Coronary artery (tissue), 2 donors: ENCODE measurements around the gene SEPTIN1.

Source experiments
- DNase-seq: peaks from one replicate; pipeline ENCODE4 v3.0.0-alpha.2; 2017; ENCODE audit warnings: low spot score
- H3K27ac ChIP-seq, 2 donors: fragments of 200-600 bp; sonication (generic); one replicate each; pipeline ENCODE4 v1.5.1; 2016 to 2019
- H3K4me3 ChIP-seq: fragments of 200-600 bp; sonication (generic); 2 replicates; pipeline ENCODE4 v1.5.1; 2016; ENCODE audit warnings: mild to moderate bottlenecking, moderate library complexity
- CTCF ChIP-seq: fragments of 200-600 bp; sonication (generic); IDR thresholded peaks from one replicate; pipeline ENCODE4 v1.5.1; 2019; ENCODE audit warnings: antibody characterized with exemption

The SEPTIN1 gene

GRCh38 chr16:30355144-30355953 lies 27.0 kb downstream of the SEPTIN1 start, which contains the start of gene CD2BP2:
Gene CD2BP2 (minus strand): TSS chr16:30355308. CDS start chr16:30354681, 627 bp downstream.
- DNase-seq: peak; percentile 99
- TF ChIP-seq CTCF: no peak

GRCh38 chr16:30354423-30355143 lies 27.8 kb downstream of the SEPTIN1 start:
- no peak for DNase-seq
- Histone ChIP-seq H3K27ac (peak overlapping the region; percentile 91 to 99), H3K4me3 (peak overlapping the region; percentile 90)
- no peak for TF ChIP-seq CTCF

More at GRCh38 chr16:30355144-30355953, 27.0 kb downstream of the SEPTIN1 start, which contains the start of gene CD2BP2:
- H3K27ac ChIP-seq: peak within 1 kb of the TSS; percentile 91 to 99
- H3K4me3 ChIP-seq: peak within 1 kb of the TSS; percentile 90

- no peak for DNase-seq
- TF ChIP-seq CTCF: no peak
- Histone ChIP-seq H3K27ac (peak overlapping the region; percentile 91 to 99), H3K4me3 (peak overlapping the region; percentile 90)
These were observed 28.8 kb downstream of the SEPTIN1 start for GRCh38 chr16:30353438-30354129.

- no peak overlapping the region for H3K4me3 ChIP-seq
These were observed 29.6 kb downstream of the SEPTIN1 start for GRCh38 chr16:30352488-30353401.

GRCh38 chr16:30351586-30352419 lies 30.6 kb downstream of the SEPTIN1 start:
- peak overlapping the region; percentile 30 to 99 for H3K27ac ChIP-seq
- DNase-seq: no peak
- TF ChIP-seq CTCF: no peak
- H3K4me3 ChIP-seq: no peak overlapping the region

More at GRCh38 chr16:30352488-30353401, 29.6 kb downstream of the SEPTIN1 start:
- TF ChIP-seq CTCF: no peak
- peak overlapping the region; percentile 30 to 99 for H3K27ac ChIP-seq
- no peak for DNase-seq
